Glutamatergic neuron (in vitro differentiated cells): Measurements from ENCODE around the gene HDHD2. TPM values are rescaled to one million over a fixed set of nuclear protein-coding genes. Genes with fewer than 3 reads are reported as not detected.

Experiments
- DNase-seq: peaks from one replicate; pipeline ENCODE4 v3.0.0; 2022
- H3K27ac Mint-ChIP-seq: one replicate; pipeline ENCODE4 v1.8.0; 2020; ENCODE audit warnings: mild to moderate bottlenecking, mixed read lengths, inconsistent platforms; ENCODE audit not compliant: unreplicated experiment
- H3K27me3 Mint-ChIP-seq: one replicate; pipeline ENCODE4 v1.8.0; 2020; ENCODE audit warnings: mild to moderate bottlenecking, moderate library complexity, mixed read lengths, inconsistent platforms; ENCODE audit not compliant: unreplicated experiment
- H3K36me3 Mint-ChIP-seq: one replicate; pipeline ENCODE4 v1.8.0; 2020; ENCODE audit warnings: mild to moderate bottlenecking, mixed read lengths, inconsistent platforms; ENCODE audit not compliant: unreplicated experiment
- H3K4me1 Mint-ChIP-seq: one replicate; pipeline ENCODE4 v1.8.0; 2020; ENCODE audit warnings: mild to moderate bottlenecking, low read depth, mixed read lengths, inconsistent platforms; ENCODE audit not compliant: unreplicated experiment
- H3K4me3 Mint-ChIP-seq: one replicate; pipeline ENCODE4 v1.8.0; 2020; ENCODE audit warnings: mild to moderate bottlenecking, mixed read lengths, inconsistent platforms; ENCODE audit not compliant: unreplicated experiment
- H3K9me3 Mint-ChIP-seq: one replicate; pipeline ENCODE4 v1.8.0; 2020; ENCODE audit warnings: mild to moderate bottlenecking, moderate library complexity, mixed read lengths, inconsistent platforms; ENCODE audit not compliant: unreplicated experiment
- total RNA-seq: library from RNA; stranded (reverse); fragmentation: NEBNext Ultra II Directional; extraction: Animal tissue kit (Norgen Biotek cat#: 25700); gene quantifications from one replicate; pipeline ENCODE4 v1.2.1, GENCODE V29; 2021; ENCODE audit not compliant: unreplicated experiment
- TF ChIP-seq, protein P1 (sequence below): fragments of 200-600 bp; sonication (generic); IDR thresholded peaks from one replicate; pipeline ENCODE4 v1.5.0; 2021; ENCODE audit not compliant: partially characterized antibody, unreplicated experiment

HDHD2 gene
- total RNA-seq, 1 donor from 2014 or later: 55.3 TPM

DNA sequence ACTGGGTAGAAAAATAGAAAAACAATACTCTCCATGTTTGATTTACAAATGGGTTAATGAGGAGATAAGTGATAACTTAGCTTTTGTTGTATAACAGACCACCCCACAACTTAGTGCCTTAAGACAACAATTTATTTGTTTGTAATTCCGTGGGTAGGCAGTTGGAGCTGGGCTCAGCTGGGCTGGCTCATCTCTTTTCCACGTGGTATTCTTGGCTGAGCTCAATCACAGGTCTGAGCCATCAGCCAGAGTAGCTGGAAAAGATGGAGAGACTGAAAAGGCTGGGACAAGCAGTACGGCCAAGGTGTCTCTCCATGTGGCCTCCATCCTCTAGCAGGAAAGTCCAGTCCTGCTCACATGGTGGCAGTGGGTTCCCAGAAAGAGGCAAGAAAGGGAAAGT is 82.7 kb downstream of the HDHD2 start:
- TF ChIP-seq, protein P1, sequence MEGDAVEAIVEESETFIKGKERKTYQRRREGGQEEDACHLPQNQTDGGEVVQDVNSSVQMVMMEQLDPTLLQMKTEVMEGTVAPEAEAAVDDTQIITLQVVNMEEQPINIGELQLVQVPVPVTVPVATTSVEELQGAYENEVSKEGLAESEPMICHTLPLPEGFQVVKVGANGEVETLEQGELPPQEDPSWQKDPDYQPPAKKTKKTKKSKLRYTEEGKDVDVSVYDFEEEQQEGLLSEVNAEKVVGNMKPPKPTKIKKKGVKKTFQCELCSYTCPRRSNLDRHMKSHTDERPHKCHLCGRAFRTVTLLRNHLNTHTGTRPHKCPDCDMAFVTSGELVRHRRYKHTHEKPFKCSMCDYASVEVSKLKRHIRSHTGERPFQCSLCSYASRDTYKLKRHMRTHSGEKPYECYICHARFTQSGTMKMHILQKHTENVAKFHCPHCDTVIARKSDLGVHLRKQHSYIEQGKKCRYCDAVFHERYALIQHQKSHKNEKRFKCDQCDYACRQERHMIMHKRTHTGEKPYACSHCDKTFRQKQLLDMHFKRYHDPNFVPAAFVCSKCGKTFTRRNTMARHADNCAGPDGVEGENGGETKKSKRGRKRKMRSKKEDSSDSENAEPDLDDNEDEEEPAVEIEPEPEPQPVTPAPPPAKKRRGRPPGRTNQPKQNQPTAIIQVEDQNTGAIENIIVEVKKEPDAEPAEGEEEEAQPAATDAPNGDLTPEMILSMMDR: no peak
- DNase-seq: no peak
- Mint-ChIP-seq H3K36me3 (no peaks in the 10 kb centered on the region), H3K9me3 (no peaks in the 10 kb centered on the region), H3K27me3 (no peaks in the 10 kb centered on the region), H3K27ac (no peak overlapping the region), H3K4me3 (no peak overlapping the region), H3K4me1 (no peaks in the 10 kb centered on the region)

DNA sequence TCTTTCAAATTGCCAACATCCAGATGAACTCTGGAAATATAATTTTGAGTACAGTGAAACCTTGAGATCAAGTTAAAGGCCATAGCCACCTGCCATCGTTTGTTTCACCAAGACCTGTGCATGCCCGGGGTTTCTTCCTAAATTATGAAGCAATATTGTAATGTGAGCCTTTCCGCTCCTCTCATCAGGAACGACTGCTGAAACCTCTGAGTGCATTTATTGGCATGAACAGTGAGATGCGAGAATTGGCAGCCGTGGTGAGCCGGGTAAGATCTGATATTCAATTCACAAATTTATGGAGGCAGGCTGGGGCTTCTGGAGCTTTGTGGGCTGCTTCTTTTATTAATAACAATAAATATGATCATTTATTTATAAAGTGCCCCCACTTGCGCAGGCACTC is 87.2 kb downstream of the HDHD2 start:
- TF ChIP-seq, protein P1: no peak
- DNase-seq: no peak
- no peaks in the 10 kb centered on the region for H3K27me3 Mint-ChIP-seq
- H3K4me3 Mint-ChIP-seq: no peak overlapping the region
- H3K36me3 Mint-ChIP-seq: no peaks in the 10 kb centered on the region
- no peak overlapping the region for H3K27ac Mint-ChIP-seq
- H3K4me1 Mint-ChIP-seq: no peaks in the 10 kb centered on the region
- H3K9me3 Mint-ChIP-seq: no peaks in the 10 kb centered on the region

DNA sequence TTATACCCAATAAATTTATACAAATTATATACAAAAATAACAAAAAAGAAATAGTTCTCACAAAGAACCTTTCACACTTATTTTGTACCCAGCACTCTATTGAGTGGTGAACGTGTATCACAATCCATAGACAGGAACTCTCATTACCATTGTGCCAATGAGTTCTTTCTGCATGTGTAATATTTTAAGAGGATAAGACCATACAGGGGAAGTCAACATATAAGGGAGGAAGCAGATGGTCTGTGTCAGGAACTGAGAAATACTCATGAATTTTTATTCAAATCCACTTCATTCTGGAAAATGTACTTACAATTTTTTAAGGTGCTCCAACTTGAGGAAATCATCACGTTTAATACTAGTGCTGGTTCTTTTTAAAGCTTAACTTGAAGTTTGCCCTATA is 87.8 kb downstream of the HDHD2 start:
- Mint-ChIP-seq H3K4me1 (no peaks in the 10 kb centered on the region), H3K9me3 (no peaks in the 10 kb centered on the region), H3K36me3 (no peaks in the 10 kb centered on the region), H3K27ac (no peak overlapping the region), H3K4me3 (no peak overlapping the region), H3K27me3 (no peaks in the 10 kb centered on the region)
- DNase-seq: no peak
- TF ChIP-seq, protein P1: no peak

Other genes starting within 250 kb of the HDHD2 start
- gene PIAS2, start 233.0 kb downstream of the HDHD2 start, total RNA-seq: 24.5 TPM
- gene KATNAL2, start 232.9 kb downstream of the HDHD2 start, total RNA-seq: 2.4 TPM
- gene ELOA2, start 114.9 kb downstream of the HDHD2 start, total RNA-seq: not detected
- gene IER3IP1, start 25.9 kb upstream of the HDHD2 start, total RNA-seq: 9.8 TPM
- 6.7 TPM for gene SKOR2, start 101.2 kb upstream of the HDHD2 start, total RNA-seq